Measurements from ENCODE around the gene HNF4A.

DNA sequence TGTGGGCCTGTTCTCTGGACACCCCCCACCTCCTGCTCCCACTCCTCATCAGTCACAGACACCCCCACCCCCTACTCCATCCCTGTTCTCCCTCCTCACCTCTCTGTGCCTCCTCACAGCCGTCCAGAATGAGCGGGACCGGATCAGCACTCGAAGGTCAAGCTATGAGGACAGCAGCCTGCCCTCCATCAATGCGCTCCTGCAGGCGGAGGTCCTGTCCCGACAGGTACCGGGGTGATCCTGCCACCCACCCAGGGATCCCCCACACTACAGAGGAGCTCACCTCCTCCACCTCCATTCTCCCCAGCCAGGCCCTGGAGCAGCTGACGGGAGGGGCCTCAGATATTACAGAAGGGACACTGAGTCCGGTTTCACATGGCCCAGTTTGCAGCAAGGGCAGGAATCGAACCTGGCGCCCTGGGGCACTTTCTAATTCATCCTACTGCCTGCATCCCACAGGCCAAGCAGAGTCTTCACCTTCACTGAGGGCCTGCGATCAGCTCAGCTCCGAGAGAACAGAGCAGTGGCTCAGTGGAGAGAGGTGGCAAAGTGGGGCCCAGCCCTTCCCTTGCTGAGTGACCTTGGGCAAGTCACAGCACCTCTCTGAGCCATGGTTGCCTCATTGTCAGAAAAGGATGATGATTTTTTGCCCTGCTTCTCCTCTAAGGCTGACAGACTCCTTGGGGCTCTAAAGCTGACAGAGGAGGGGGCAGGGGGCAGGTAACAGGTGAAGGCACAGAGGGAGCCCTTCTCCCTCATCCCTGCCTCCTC, 58.3 kb downstream of the HNF4A start:
- TF ChIP-seq, protein P1, sequence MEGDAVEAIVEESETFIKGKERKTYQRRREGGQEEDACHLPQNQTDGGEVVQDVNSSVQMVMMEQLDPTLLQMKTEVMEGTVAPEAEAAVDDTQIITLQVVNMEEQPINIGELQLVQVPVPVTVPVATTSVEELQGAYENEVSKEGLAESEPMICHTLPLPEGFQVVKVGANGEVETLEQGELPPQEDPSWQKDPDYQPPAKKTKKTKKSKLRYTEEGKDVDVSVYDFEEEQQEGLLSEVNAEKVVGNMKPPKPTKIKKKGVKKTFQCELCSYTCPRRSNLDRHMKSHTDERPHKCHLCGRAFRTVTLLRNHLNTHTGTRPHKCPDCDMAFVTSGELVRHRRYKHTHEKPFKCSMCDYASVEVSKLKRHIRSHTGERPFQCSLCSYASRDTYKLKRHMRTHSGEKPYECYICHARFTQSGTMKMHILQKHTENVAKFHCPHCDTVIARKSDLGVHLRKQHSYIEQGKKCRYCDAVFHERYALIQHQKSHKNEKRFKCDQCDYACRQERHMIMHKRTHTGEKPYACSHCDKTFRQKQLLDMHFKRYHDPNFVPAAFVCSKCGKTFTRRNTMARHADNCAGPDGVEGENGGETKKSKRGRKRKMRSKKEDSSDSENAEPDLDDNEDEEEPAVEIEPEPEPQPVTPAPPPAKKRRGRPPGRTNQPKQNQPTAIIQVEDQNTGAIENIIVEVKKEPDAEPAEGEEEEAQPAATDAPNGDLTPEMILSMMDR (IDR thresholded peaks at IDR 0.05) = no peak
- TF ChIP-seq POLR2A (IDR thresholded peaks at IDR 0.05) = no peak
